GM13977 (cell line): ENCODE results near the gene TTBK1.

Experiments used
- DNase-seq: peaks from one replicate; pipeline ENCODE4 v3.0.0; 2012; ENCODE audit warnings: low spot score
- CTCF ChIP-seq: IDR thresholded peaks from 2 replicates; pipeline ENCODE4 v1.5.1; 2012; ENCODE audit warnings: mild to moderate bottlenecking, control low read depth; ENCODE audit not compliant: insufficient read depth; ENCODE audit errors: extremely low read depth, missing control alignments
- in situ Hi-C: fragments of 300-500 bp; cut with MboI; formaldehyde crosslinking; loops from one replicate; pipeline ENCODE4 v1.12.0; 2022; ENCODE audit warnings: low sequenced_read_pairs, low pct_unique_long_range_greater_than_20kb, mixed read lengths, inconsistent platforms; ENCODE audit not compliant: unreplicated experiment

Gene TTBK1

GRCh38 chr6:43257367-43258145 is 14.3 kb downstream of the TTBK1 start:
- no peak for TF ChIP-seq CTCF
- in situ Hi-C loops: loop anchor here (10.0 kb wide), 1 partner anchor 247 kb away; no protein-coding TSS in a partner anchor
- no peak for DNase-seq

- no peak for DNase-seq
- in situ Hi-C loops: loop anchor here (10.0 kb wide), 1 partner anchor 247 kb away; no protein-coding TSS in a partner anchor
- TF ChIP-seq CTCF: no peak
Observed at GRCh38 chr6:43258180-43258579, 14.9 kb downstream of the TTBK1 start.

GRCh38 chr6:43258807-43259686 is 15.8 kb downstream of the TTBK1 start:
- in situ Hi-C loops: loop anchor here (10.0 kb wide), 1 partner anchor 246 kb away; no protein-coding TSS in a partner anchor
- DNase-seq: no peak
- no peak for TF ChIP-seq CTCF

GRCh38 chr6:43260791-43261190 is 17.5 kb downstream of the TTBK1 start:
- DNase-seq: no peak
- TF ChIP-seq CTCF: no peak
- in situ Hi-C loops: no loop called here

- in situ Hi-C loops: no loop called here
- no peak for TF ChIP-seq CTCF
Observed at GRCh38 chr6:43261198-43261597, 17.9 kb downstream of the TTBK1 start.

GRCh38 chr6:43262000-43262779 is 18.9 kb downstream of the TTBK1 start:
- no peak for DNase-seq
- in situ Hi-C loops: no loop called here

More at GRCh38 chr6:43261198-43261597, 17.9 kb downstream of the TTBK1 start:
- no peak for DNase-seq

More at GRCh38 chr6:43262000-43262779, 18.9 kb downstream of the TTBK1 start:
- TF ChIP-seq CTCF: no peak
